Measurements from ENCODE around the gene MFSD8. TPM values are rescaled to one million over a fixed set of nuclear protein-coding genes. Genes with fewer than 3 reads are reported as not detected.

The MFSD8 gene
- total and polyA plus RNA-seq, 2 of the 8 experiments (the other 6 are each of a cell fraction or from before 2014, with no cell fraction given): 9.2 to 15.8 TPM

DNA sequence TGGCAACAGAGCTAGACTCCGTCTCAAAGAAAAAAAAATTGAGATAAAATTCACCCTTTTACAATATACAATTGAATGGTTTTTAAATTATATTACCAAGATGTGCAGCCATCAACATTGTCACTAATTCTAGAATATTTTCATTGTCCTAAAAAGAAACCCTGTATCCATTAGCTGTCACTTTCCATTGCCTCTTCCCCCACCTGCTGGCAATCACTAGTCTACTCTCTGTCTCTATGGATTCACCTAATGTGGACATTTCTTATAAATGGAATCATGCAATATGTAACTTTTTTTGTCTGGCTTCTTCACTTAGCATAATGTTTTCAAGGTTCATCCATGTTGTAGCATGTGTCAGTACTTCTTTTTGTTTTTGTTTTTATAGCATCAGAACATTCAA lies 21.0 kb upstream of the MFSD8 start:
- Histone ChIP-seq H3K18ac (ENCODE audit: extremely low read depth, low read length) (no peak overlapping the region), H3K79me2 (ENCODE audit: control insufficient read depth in 1 of 2, insufficient read depth in 2 of 2, low read length in 2 of 2) (no peaks in the 10 kb centered on the region), H3K14ac (ENCODE audit: insufficient read length) (no peak overlapping the region), H2BK12ac (ENCODE audit: low read depth, low read length) (no peak overlapping the region), H2BK20ac (ENCODE audit: low read length) (no peak overlapping the region), H3K4me1 (replicated peaks in 1 of 4; ENCODE audit: control insufficient read depth in 3 of 4, insufficient read depth in 4 of 4, low read length in 3 of 4) (no peaks in the 10 kb centered on the region), H3K9ac (replicated peaks in 1 of 4; ENCODE audit: extremely low read depth in 1 of 4, low read depth in 3 of 4, low read length in 3 of 4) (no peak overlapping the region), H2BK5ac (ENCODE audit: low read depth, low read length) (no peak overlapping the region), H3K36me3 (ENCODE audit: control insufficient read depth in 2 of 4, insufficient read depth in 4 of 4, low read length in 3 of 4) (peaks cover 0 to 18% (median 0%) of the 10 kb centered on the region in 4 experiments; a peak in 4 of 8 replicates), H2BK120ac (replicated peaks; ENCODE audit: low read depth, low read length) (no peak overlapping the region), H3K23me2 (ENCODE audit: low read depth, low read length) (no peaks in the 10 kb centered on the region), H3K4me3 (ENCODE audit: extremely low read depth in 1 of 4, insufficient read depth in 2 of 4, low read depth in 3 of 4, low read length in 4 of 4) (no peak overlapping the region), H2AK5ac (ENCODE audit: low read depth, low read length) (no peak overlapping the region), H3K79me1 (ENCODE audit: low read depth, low read length) (no peaks in the 10 kb centered on the region), H3K9me3 (ENCODE audit: insufficient read depth in 2 of 2, low read depth in 1 of 2, low read length in 1 of 2) (no peaks in the 10 kb centered on the region), H4K91ac (replicated peaks; ENCODE audit: insufficient read length, low read length) (no peak overlapping the region), H2BK15ac (ENCODE audit: low read length) (no peak overlapping the region), H3K4ac (replicated peaks; ENCODE audit: insufficient read length, low read depth, low read length) (no peak overlapping the region), H3K4me2 (ENCODE audit: insufficient read depth in 1 of 2, low read depth in 2 of 2, low read length in 2 of 2) (no peak overlapping the region), H2AFZ (ENCODE audit: low read length) (no peak overlapping the region), H3K27me3 (replicated peaks in 1 of 4; ENCODE audit: control insufficient read depth in 3 of 4, extremely low read depth in 1 of 4, insufficient read depth in 3 of 4, low read length in 3 of 4) (peaks cover 0 to 1% (median 0%) of the 10 kb centered on the region in 4 experiments; a peak in 1 of 7 replicates), H3K23ac (ENCODE audit: insufficient read length) (no peak overlapping the region), H3K56ac (replicated peaks; ENCODE audit: insufficient read length, low read depth, low read length) (no peak overlapping the region), H4K5ac (ENCODE audit: insufficient read length, low read depth, low read length) (no peak overlapping the region), H3K27ac (ENCODE audit: low read depth, low read length) (no peak overlapping the region), H4K20me1 (replicated peaks in 1 of 2; ENCODE audit: control insufficient read depth in 1 of 2, insufficient read depth in 2 of 2, low read length in 2 of 2) (no peaks in the 10 kb centered on the region), H4K8ac (ENCODE audit: extremely low read depth, insufficient read depth, low read length) (no peak overlapping the region)
- WGBS, 2 experiments (ENCODE audit: extremely low coverage in 1 of 2, insufficient coverage in 1 of 2, insufficient read length in 1 of 2, insufficient replicate concordance in 2 of 2, low coverage in 1 of 2, low lambda C conversion rate in 2 of 2, missing lambda C conversion rate in 1 of 2): 100% methylated on average over 1 of the region's 1 CpG; no CpG with 5 or more reads in 1 of the 2 experiments
- no peak for TF ChIP-seq GTF2F1 (IDR thresholded peaks at IDR 0.05; ENCODE audit: borderline replicate concordance, low read depth, low read length)
- TF ChIP-seq RAD21 (IDR thresholded peaks at IDR 0.05 in 1 of 2, conservative IDR thresholded peaks at IDR 0.05 in 1 of 2; ENCODE audit: low read depth in 2 of 2, low read length in 2 of 2): 0 out of 4 replicates have a peak, but pooled peaks of 1 of the 2 experiments have one; percentile 10
- ChIA-PET POLR2A (ENCODE audit: partially characterized antibody) (interaction anchor here (1.0 kb wide), 1 partner anchor 21 kb away, joined by 4 read pairs; the partner anchor contains the start of genes ABHD18 and MFSD8), CTCF (ENCODE audit: partially characterized antibody) (interaction anchor here (0.6 kb wide), 1 partner anchor 12 kb away, joined by 5 read pairs; no protein-coding TSS in a partner anchor)
- DNase-seq (ENCODE audit: low read depth in 1 of 2, low spot score in 2 of 2) (no peak), FAIRE-seq (no peak)

Data from H1 (cell line).